G401 (cell line): Measurements from ENCODE around the gene AIG1. TPM values are rescaled to one million over a fixed set of nuclear protein-coding genes. Genes with fewer than 3 reads are reported as not detected.
"Not testable (repeated sequence)": the region's sequence is repeated elsewhere in the genome, so short reads cannot be mapped to it uniquely, and the experiment has no call there.

Experiments
- DNase-seq: peaks from one replicate; pipeline ENCODE4 v3.0.0-alpha.2; 2015; ENCODE audit warnings: low spot score
- in situ Hi-C: cut with HindIII; loops from 2 replicates; pipeline ENCODE4 v1.10.0; 2016; ENCODE audit warnings: low sequenced_read_pairs, mixed read lengths
- total RNA-seq: library from RNA; depleted of rRNA; stranded (reverse); fragments of >200 nt; shearing (Covaris generic); gene quantifications from 2 replicates; pipeline ENCODE4 v1.2.3, GENCODE V29; 2014

Gene AIG1
- total RNA-seq, 1 experiment from 2014 or later = 28.9 TPM

DNA sequence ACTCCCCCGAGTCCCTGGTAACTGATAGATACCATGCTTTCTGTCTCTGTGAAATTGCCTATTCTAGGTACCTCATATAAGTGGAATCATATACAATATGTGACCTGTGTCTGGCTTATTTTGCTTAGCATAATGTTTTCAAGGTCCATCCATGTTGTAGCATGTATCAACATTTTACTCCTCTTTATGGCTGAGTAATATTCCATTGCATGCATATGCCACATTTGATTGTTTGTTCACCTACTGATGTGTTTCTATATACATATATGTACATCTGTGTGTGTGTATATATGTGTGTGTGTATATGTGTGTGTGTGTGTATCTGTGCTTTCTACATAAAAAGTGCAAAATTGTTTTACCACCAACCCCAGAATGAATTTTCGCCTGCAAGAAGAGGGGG, 270.7 kb downstream of the AIG1 start:
- in situ Hi-C loops = no loop called here
- DNase-seq = no peak

DNA sequence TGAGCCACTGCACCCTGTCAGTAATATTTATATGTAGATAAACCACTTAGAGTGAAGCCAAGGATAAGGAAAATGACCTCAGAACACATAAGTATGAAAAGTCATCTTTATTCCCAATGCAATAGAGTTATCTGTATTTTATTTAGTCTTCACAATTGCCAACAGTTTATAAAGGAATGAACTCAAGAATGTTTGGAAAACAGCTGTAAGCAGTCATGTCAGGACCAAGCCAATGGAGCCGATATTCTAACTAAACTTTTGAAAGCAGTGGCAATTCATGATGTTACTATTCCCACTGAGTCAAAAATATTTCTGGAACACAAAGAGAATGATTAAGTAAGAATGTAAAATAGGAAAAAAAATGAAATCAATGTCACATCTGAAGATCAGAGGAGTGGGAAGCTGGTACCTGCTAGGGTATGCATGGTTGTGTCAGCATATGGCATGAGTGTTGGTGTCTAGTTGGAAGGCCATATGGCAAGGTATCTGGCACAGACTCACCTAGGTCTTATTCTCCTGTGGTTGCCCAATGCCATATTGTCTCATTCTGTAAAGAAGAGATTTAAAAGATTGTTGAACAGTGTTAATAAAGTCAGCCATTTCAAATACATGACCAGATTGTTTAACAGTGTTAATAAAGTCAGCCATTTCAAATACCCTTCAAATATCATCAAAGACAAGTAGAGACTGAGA, 271.6 kb downstream of the AIG1 start:
- in situ Hi-C loops = no loop called here

DNA sequence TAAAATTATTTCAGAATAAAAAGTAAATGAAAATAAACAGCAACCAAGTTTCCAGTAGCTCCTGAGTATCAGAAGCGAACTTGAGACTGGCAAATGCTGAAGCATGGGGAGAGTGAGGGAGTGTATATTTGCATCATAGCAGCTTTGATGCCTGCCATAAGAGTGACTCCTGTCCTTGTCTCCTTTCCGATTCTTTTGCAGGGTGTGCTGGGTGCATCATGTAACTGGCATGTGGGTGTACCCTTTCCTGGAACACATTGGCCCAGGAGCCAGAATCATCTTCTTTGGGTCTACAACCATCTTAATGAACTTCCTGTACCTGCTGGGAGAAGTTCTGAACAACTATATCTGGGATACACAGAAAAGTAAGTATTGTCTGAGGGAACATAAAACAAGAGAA, 272.4 kb downstream of the AIG1 start:
- peak; percentile 25 for DNase-seq
- in situ Hi-C loops = no loop called here

More for the DNA sequence above, 271.6 kb downstream of the AIG1 start:
- DNase-seq = peak; percentile 68

DNA sequence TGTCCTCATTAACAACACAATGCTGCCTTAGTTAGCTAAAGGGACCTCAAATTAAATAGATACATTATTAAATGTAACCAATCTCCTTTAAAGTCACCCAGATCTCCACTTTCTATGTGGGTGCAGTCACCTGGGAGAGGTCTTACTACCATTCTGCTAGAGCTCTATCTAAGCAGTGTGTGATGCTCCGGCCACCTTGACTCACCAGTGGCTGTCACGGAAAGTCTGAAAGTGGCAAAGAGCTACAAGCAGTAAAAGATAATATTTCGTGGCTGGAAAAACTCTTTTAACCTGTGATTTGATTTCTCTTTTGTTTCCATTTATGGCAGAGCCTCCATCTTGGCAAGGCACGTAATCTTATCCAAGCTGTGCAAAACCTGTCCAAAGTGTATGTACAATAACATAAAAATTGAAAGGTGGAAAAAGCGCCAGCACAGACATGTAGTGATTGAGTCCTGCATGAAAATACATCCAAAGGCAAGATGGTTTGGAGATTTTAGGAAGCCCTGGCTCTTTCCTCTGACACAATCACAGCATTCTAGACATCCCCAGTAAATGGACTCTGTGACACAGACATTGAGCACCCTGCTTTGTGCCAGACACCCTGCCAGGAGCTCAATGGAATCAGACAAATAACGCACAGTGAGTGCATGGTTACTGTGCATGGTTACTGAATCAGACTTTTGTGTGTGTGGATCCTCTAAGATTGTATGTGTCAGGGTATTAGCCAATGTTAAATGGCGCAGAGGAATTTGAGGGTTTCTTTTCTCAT, 273.2 kb downstream of the AIG1 start:
- in situ Hi-C loops = no loop called here
- peak; percentile 61 for DNase-seq

- in situ Hi-C loops = no loop called here
- DNase-seq = no peak
Measured at GRCh38 chr6:143335865-143336264, 275.2 kb downstream of the AIG1 start.

DNA sequence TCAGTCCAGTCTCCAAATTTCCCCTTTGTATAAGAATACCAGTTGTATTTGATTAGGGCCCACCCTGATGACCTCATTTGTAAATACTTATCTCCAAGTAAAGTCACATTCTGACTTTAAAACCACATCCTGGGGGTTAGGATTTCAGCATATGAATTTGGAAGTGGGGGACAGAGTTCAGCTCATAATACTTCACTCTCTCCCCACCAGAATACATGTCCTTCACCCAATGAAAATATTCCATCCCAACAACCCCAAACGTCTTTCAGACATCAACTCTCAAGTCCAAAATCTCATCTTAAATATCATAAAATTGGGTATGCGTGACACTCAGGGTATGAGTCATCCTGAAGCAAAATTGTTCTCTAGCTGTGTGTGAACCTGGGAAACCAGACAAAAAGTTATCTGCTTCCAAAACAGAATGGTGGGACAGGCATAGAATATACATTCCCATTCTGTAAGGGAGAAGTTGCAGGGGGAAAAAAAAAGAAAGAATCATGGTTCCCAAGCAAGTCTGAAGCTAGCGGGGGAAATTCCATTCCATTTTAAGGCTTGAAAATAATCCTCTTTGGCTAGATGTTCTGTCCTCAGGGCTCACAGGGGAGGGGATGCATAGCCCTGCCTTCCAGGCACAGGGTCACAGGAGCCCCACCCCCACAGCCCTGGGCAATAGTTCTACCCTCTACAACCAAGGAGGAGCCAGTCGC, 275.9 kb downstream of the AIG1 start:
- in situ Hi-C loops = no loop called here
- DNase-seq = no peak

GRCh38 chr6:143337201-143337949, 276.7 kb downstream of the AIG1 start:
- no peak for DNase-seq
- in situ Hi-C loops = no loop called here

DNA sequence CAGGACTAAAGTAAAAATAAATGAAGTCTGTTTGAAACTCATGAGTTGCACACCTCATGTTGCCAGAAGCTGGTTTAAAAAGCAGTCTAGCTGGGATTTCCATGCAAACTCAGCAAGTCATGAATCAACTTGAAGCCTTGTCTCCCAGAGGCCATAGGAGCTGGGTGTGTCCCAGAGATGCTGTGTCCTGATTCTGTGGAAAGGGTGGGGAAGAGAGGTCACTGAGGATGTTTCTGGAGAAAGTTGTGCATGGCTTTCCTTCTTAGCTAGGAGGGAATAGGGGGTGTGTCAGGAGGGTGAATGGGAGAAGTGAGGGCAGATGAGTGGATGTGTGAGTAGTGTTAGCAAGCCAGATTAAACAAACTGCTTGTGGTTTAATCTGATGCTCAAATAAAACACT, 278.5 kb downstream of the AIG1 start:
- no peak for DNase-seq
- in situ Hi-C loops = no loop called here

DNA sequence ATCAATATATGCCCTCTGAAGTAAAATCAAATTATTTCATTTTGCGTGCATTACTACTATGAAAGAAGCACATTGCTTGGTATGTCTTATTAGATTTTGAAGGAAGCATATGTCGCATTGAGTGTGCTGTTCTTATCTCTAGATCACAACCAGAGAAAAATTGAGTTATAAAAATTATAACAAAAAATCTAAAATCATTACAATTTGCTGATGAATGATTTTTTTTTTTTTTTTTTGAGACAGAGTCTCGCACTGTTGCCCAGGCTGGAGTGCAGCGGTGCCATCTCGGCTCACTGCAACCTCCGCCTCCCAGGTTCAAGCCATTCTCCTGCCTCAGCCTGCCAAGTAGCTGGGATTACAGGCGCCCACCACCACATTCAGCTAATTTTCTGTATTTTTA, 284.8 kb downstream of the AIG1 start:
- in situ Hi-C loops = not testable (repeated sequence)

DNA sequence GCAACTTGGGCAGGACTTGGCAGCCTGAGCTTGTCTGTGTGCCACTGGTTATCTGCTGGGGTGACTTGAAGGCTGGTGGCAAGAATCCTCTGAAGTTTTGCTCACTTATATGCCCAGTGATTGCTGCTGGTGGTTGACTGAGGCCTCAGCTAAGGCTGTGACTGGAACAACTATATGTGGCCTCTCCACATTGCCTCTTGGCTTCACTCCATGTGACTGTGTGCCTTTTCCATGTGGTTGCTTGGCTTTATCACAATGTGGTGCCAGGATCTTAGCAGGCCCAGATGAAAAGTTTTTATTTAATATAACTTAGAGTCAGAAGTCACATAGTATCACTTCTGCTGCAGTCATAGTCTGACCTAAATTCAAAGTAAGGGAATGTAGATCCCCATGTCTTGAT, 285.3 kb downstream of the AIG1 start:
- peak; percentile 3 for DNase-seq
- in situ Hi-C loops = no loop called here

More for the DNA sequence above, 284.8 kb downstream of the AIG1 start:
- not testable (repeated sequence) for DNase-seq

DNA sequence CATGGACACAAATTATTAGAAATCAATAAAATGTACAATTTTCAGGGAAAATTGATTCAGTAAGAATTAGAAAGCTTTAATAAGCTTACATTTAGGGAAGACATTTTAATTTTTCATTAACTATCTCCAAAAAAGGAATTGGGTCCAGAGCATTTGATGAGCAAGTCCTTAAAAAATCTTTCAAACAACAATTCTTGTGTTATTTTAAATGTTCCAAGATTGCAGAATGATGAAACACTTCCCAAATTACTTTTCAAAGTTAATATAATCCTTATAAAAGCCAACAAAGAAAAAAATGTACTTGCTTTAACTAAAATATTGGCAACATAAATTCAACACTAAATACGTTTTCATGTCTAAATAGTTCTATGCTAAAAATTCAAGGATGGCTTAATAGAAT, 287.8 kb downstream of the AIG1 start:
- in situ Hi-C loops = no loop called here
- no peak for DNase-seq

- no peak for DNase-seq
- in situ Hi-C loops = no loop called here
Measured at GRCh38 chr6:143349530-143349929, 288.8 kb downstream of the AIG1 start.

DNA sequence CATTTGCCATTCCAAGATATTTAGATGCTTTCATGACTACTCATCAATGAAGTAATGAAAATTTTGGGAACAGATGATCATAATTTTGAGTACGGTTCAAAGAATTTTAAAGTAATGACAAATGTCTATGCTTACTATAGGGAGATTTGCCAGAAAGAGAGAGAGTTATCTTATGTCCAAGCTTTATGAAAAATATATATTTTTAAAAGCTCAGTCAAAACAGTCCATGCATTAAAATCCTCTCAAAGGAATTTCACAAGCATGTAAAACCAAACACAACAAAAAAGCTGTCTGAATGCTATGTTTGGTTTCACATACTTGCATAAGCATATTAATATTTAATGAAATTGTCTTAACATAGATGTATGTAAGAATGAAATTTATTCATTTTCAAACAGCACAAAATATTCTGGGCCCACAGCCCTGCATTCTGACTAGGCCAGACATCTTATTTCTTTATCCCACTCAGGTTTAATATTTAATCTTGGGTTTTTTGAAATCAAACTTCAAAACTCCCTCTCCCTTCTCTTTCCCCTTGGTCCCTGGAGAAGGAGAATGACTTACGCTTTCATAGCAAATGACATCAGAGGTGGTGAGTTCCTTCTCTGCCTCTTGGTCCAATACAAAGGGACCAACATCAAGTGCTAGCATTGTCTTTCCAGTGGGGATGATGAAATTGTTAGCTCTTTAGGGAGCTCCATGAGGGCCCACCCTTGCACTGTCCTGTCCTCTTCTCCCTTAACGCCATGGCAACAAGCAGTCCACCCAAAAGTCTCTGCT, 295.6 kb downstream of the AIG1 start:
- in situ Hi-C loops = no loop called here
- no peak for DNase-seq

- no peak for DNase-seq
- in situ Hi-C loops = no loop called here
Measured at GRCh38 chr6:143357152-143357551, 296.5 kb downstream of the AIG1 start.

DNA sequence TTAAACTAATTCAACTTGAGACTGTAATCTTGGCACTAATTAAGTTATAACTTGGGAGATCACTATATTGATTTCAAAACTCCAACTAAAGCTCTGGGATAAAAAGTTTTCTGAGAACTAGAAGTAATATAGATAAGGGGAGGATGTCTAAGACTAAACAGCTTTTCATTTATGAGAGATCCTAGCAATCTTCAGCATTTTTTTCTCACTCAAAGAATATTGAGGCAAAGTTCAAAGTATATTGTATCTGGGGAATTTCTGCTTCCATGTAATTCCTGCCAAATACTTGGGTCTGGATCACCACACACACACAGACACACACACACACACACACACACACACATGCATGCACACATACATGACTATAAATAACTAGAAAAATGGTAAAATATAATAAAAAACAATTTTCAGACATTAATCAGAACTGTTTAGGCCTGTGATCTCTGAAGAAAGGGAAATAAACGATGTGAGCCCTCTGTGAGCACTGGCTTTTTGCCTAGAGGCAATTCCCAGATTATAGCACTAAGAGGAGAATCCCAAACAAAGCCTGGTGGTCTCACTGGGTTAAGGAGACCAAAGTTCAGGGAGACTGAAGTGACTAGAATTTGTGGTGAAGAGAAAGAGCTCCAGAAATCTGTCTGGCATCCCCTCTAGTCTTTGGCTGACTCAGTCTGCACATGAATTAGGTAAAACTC, 297.0 kb downstream of the AIG1 start:
- in situ Hi-C loops = no loop called here

DNA sequence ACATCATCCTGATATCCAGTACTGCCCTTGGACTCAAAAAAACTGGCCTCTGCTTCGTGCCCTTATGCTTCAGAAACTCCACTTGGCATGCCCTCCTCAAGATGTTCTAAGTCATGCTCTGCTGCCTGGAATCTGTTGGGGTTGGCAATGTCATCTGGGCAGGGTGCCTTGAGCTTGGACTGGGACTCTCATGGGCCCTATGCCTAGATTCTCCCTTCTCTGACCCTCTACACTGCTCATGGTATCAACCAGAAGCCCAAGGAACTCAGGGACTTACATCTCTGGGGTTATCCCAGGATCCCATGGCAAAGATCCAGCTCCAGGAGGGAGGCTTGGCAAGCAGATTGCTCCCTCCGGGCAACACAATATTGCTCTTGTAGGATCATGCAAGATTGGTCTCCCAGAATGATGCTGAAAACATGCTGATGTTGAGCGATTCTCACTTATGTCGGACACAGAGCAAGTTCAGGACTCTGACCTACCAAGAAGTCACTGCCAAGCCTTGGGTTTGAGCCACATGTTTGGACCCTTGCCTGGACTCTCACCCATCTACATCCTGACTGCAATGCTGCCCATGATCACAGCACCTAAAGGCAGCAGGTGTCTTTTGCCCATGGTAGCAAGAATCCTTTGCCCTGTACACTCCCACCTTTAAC, 301.0 kb downstream of the AIG1 start:
- peak; percentile 67 for DNase-seq
- in situ Hi-C loops = no loop called here

More for the DNA sequence above, 297.0 kb downstream of the AIG1 start:
- no peak for DNase-seq

GRCh38 chr6:143362192-143362558, 301.5 kb downstream of the AIG1 start:
- DNase-seq = no peak

DNA sequence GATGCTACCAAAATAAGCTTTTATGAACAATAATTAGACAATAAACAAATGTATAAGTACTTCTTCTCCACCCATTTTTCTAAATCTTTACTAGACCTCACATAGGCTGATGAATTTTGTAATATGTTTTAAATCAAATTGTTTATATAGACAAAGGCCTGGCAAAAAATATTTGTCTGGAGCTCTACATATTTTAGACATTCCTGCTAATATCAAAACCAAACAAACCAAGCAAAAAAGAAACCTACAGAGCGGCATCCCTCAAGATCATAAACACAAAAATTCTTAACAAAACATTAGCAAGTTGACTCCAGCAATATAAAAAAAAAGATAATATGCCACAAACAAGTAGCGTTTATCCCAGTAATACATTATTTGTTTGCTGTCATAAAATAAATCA, 302.6 kb downstream of the AIG1 start:
- in situ Hi-C loops = no loop called here
- no peak for DNase-seq

More at GRCh38 chr6:143362192-143362558, 301.5 kb downstream of the AIG1 start:
- in situ Hi-C loops = no loop called here
